ENCODE data around the gene SLC17A9. TPM values are rescaled to one million over a fixed set of nuclear protein-coding genes. Genes with fewer than 3 reads are reported as not detected.

SLC17A9 gene
- total RNA-seq, 1 donor from 2014 or later = 3.9 TPM

GRCh38 chr20:62949153-62949821, 3.2 kb upstream of the SLC17A9 start:
- Mint-ChIP-seq H3K36me3 (peaks cover 37% of the 10 kb centered on the region), H3K4me3 (no peak overlapping the region), H3K4me1 (ENCODE audit: unreplicated experiment) (no peaks in the 10 kb centered on the region), H3K9me3 (no peaks in the 10 kb centered on the region), H3K27me3 (no peaks in the 10 kb centered on the region), H3K27ac (no peak overlapping the region)
- no peak for TF ChIP-seq CTCF (conservative IDR thresholded peaks at IDR 0.05)
- DNase-seq (ENCODE audit: extremely low spot score, unreplicated experiment) = no peak

DNA sequence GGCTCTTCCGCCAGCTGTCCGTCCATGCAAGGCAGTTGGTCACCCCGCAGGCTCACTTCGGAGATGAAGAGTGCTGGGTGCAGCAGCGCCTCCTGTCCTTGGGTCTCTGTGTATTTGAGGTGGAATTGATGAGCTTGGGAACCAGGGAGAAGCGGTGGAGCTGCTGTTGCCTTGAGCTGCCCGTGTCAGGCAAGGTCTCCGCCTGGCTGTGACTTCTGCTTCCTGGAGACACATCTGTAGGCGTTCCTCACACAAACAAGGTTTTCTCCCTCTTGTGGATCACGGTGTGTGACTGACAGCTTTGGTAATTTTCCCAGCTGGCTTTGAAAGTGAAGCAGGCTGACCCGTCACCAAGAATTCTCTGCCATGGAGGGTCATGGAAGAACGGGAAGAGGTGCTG, 2.5 kb upstream of the SLC17A9 start:
- no peak for TF ChIP-seq CTCF (conservative IDR thresholded peaks at IDR 0.05)
- Mint-ChIP-seq H3K27me3 (no peaks in the 10 kb centered on the region), H3K9me3 (no peaks in the 10 kb centered on the region), H3K4me1 (ENCODE audit: unreplicated experiment) (no peaks in the 10 kb centered on the region), H3K4me3 (no peak overlapping the region), H3K27ac (no peak overlapping the region), H3K36me3 (peaks cover 33% of the 10 kb centered on the region)
- no peak for DNase-seq (ENCODE audit: extremely low spot score, unreplicated experiment)

- Mint-ChIP-seq H3K27ac (no peak overlapping the region), H3K27me3 (no peaks in the 10 kb centered on the region), H3K4me3 (no peak overlapping the region), H3K9me3 (no peaks in the 10 kb centered on the region), H3K4me1 (ENCODE audit: unreplicated experiment) (no peaks in the 10 kb centered on the region), H3K36me3 (peaks cover 33% of the 10 kb centered on the region)
- DNase-seq (ENCODE audit: extremely low spot score, unreplicated experiment) = no peak
- TF ChIP-seq CTCF (conservative IDR thresholded peaks at IDR 0.05) = no peak
Observed at GRCh38 chr20:62950741-62951140, 1.8 kb upstream of the SLC17A9 start.

- peaks cover 33% of the 10 kb centered on the region for H3K36me3 Mint-ChIP-seq
- no peaks in the 10 kb centered on the region for H3K27me3 Mint-ChIP-seq
- no peaks in the 10 kb centered on the region for H3K9me3 Mint-ChIP-seq
- H3K27ac Mint-ChIP-seq = no peak overlapping the region
- no peak for DNase-seq (ENCODE audit: extremely low spot score, unreplicated experiment)
- TF ChIP-seq CTCF (conservative IDR thresholded peaks at IDR 0.05) = no peak
- H3K4me1 Mint-ChIP-seq (ENCODE audit: unreplicated experiment) = no peaks in the 10 kb centered on the region
- H3K4me3 Mint-ChIP-seq = no peak overlapping the region
Observed at GRCh38 chr20:62951143-62951895, 1.2 kb upstream of the SLC17A9 start.

DNA sequence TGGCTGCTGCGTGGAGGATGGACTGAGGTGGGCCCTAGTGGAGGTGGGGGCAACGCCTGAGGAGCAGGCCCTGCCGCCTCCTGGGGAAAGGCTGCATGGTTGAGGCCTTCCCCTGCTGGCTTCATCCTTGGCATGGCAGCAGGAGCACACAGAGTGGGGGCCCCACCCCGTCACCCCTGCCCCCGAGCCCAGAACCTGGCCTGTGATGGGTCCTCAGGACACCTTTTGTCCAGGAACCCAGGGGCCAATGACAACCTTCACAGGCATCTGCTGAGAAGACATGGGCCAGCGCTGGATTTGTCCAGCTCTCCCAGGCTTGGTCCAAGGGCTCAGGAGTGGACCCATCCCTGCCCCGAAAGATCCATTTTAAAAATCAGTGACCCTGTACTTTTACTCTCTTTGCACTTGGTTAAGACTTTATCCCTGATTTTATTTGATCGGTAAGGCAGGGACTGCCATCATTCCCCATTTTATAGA, 575 bp upstream of the SLC17A9 start:
- H3K4me3 Mint-ChIP-seq = no peak overlapping the region

More for the DNA sequence above, 575 bp upstream of the SLC17A9 start:
- no peaks in the 10 kb centered on the region for H3K9me3 Mint-ChIP-seq
- H3K27ac Mint-ChIP-seq = no peak overlapping the region
- H3K4me1 Mint-ChIP-seq (ENCODE audit: unreplicated experiment) = no peaks in the 10 kb centered on the region
- DNase-seq (ENCODE audit: extremely low spot score, unreplicated experiment) = no peak
- peaks cover 27% of the 10 kb centered on the region for H3K36me3 Mint-ChIP-seq
- no peak for TF ChIP-seq CTCF (conservative IDR thresholded peaks at IDR 0.05)
- no peaks in the 10 kb centered on the region for H3K27me3 Mint-ChIP-seq
